IMR-90 (cell line): ENCODE data around the gene CIRBP. TPM values are rescaled to one million over a fixed set of nuclear protein-coding genes. Genes with fewer than 3 reads are reported as not detected.

ENCODE experiments used
- ATAC-seq: fragments of 200-7000 bp; cut with Tn5 transposase; 2 replicates; pipeline ENCODE4 v1.9.1; 2020; ENCODE audit warnings: low read depth, mild to moderate bottlenecking, moderate library complexity
- BruUV-seq: library from RNA; stranded (reverse); fragments of 400-500 nt; replicated peaks from 2 replicates; lab custom pipeline; 2021; lab: Mats Ljungman, UMichigan
- CTCF ChIA-PET: fragments of 300-600 bp; formaldehyde crosslinking; extraction: SDS; loops from one replicate; lab custom pipeline; 2021; ENCODE audit warnings: antibody characterized with exemption; lab: Yijun Ruan, JAX
- POLR2A ChIA-PET: fragments of 300-600 bp; sonication (Branson Sonifier 250); formaldehyde crosslinking; loops from one replicate; lab custom pipeline; 2022; ENCODE audit warnings: antibody characterized with exemption; ENCODE audit not compliant: unreplicated experiment; lab: Charles Lee
- DNase-seq: peaks from one replicate; pipeline ENCODE4 v3.0.0; 2013
- H2AFZ ChIP-seq: replicated peaks from 2 replicates; pipeline ENCODE3; 2013; ENCODE audit warnings: low read length, mild to moderate bottlenecking; ENCODE audit not compliant: poor library complexity
- H2AK5ac ChIP-seq: 2 replicates; pipeline ENCODE4 v1.6.1; 2013; ENCODE audit warnings: low read depth, low read length, inconsistent platforms
- H2AK9ac ChIP-seq: replicated peaks from 2 replicates; pipeline ENCODE3; 2013; ENCODE audit warnings: mild to moderate bottlenecking, low read depth, low read length, moderate library complexity; ENCODE audit not compliant: poor library complexity
- H2BK120ac ChIP-seq: 2 replicates; pipeline ENCODE4 v1.6.1; 2013; ENCODE audit warnings: low read depth, low read length, inconsistent platforms
- H2BK15ac ChIP-seq: 3 replicates; pipeline ENCODE4 v1.6.1; 2013; ENCODE audit warnings: low read depth, low read length, inconsistent platforms
- H2BK20ac ChIP-seq: 2 replicates; pipeline ENCODE4 v1.6.1; 2013; ENCODE audit warnings: low read depth, mild to moderate bottlenecking, inconsistent platforms, low read length, moderate library complexity
- H2BK5ac ChIP-seq: 2 replicates; pipeline ENCODE4 v1.6.1; 2013; ENCODE audit warnings: mild to moderate bottlenecking, low read depth, low read length, inconsistent platforms; ENCODE audit not compliant: poor library complexity, severe bottlenecking
- H3K14ac ChIP-seq: replicated peaks from 2 replicates; pipeline ENCODE4 v1.6.1; 2013; ENCODE audit warnings: low read depth, low read length, inconsistent platforms
- H3K18ac ChIP-seq: 2 replicates; pipeline ENCODE4 v1.6.1; 2013; ENCODE audit warnings: low read depth, low read length, control low read depth
- H3K23ac ChIP-seq: 2 replicates; pipeline ENCODE4 v1.6.1; 2013; ENCODE audit warnings: low read depth, low read length, inconsistent platforms
- H3K27ac ChIP-seq: 2 replicates; pipeline ENCODE4 v1.5.1; 2013; ENCODE audit warnings: mild to moderate bottlenecking, control low read depth, low read length; ENCODE audit not compliant: insufficient read depth
- H3K27me3 ChIP-seq: 2 replicates; pipeline ENCODE4 v1.6.1; 2013; ENCODE audit warnings: low read length; ENCODE audit not compliant: control insufficient read depth, insufficient read depth
- H3K36me3 ChIP-seq: 2 replicates; pipeline ENCODE4 v1.6.1; 2013; ENCODE audit warnings: low read length, mixed read lengths; ENCODE audit not compliant: control insufficient read depth, insufficient read depth
- H3K4ac ChIP-seq: 2 replicates; pipeline ENCODE4 v1.6.1; 2013; ENCODE audit warnings: low read depth, low read length, inconsistent platforms
- H3K4me1 ChIP-seq: 2 replicates; pipeline ENCODE4 v1.6.1; 2013; ENCODE audit warnings: low read length, mixed read lengths; ENCODE audit not compliant: control insufficient read depth, insufficient read depth
- H3K4me2 ChIP-seq: 2 replicates; pipeline ENCODE4 v1.6.1; 2013; ENCODE audit warnings: low read depth, mild to moderate bottlenecking, control low read depth, low read length, moderate library complexity
- H3K4me3 ChIP-seq: 2 replicates; pipeline ENCODE4 v1.5.1; 2013; ENCODE audit warnings: low read depth, mild to moderate bottlenecking, control low read depth, low read length, moderate library complexity; ENCODE audit not compliant: insufficient read depth
- H3K56ac ChIP-seq: 2 replicates; pipeline ENCODE4 v1.6.1; 2013; ENCODE audit warnings: low read length, inconsistent platforms; ENCODE audit not compliant: insufficient read depth; ENCODE audit errors: extremely low read depth
- H3K79me1 ChIP-seq, 2 experiments: 2 replicates each; pipeline ENCODE4 v1.6.1; 2013; ENCODE audit warnings: low read length in 2 of 2, inconsistent platforms in 1 of 2, low read depth in 1 of 2
- H3K9ac ChIP-seq: 2 replicates; pipeline ENCODE4 v1.6.1; 2013; ENCODE audit warnings: low read depth, low read length, control low read depth
- H3K9me1 ChIP-seq: 2 replicates; pipeline ENCODE4 v1.6.1; 2013; ENCODE audit warnings: low read length, inconsistent platforms; ENCODE audit not compliant: insufficient read depth
- H3K9me3 ChIP-seq: 2 replicates; pipeline ENCODE4 v1.6.1; 2013; ENCODE audit warnings: low read length; ENCODE audit not compliant: control insufficient read depth, insufficient read depth
- H4K20me1 ChIP-seq: 2 replicates; pipeline ENCODE4 v1.6.1; 2013; ENCODE audit warnings: low read length, inconsistent platforms; ENCODE audit not compliant: insufficient read depth
- H4K5ac ChIP-seq: 2 replicates; pipeline ENCODE4 v1.6.1; 2013; ENCODE audit warnings: mild to moderate bottlenecking, low read depth, low read length, control low read depth
- H4K8ac ChIP-seq, 2 experiments: 2 replicates each; pipeline ENCODE4 v1.6.1; 2013; ENCODE audit warnings: low read depth in 2 of 2, low read length in 2 of 2, control low read depth in 1 of 2, inconsistent platforms in 1 of 2
- H4K91ac ChIP-seq: 2 replicates; pipeline ENCODE4 v1.6.1; 2013; ENCODE audit warnings: low read depth, low read length, inconsistent platforms; ENCODE audit not compliant: insufficient read depth
- BHLHE40 ChIP-seq: fragments of 150-350 bp; IDR thresholded peaks from 2 replicates; pipeline ENCODE4 v1.6.1; 2016; ENCODE audit warnings: mild to moderate bottlenecking, low read depth, low read length
- CEBPB ChIP-seq: IDR thresholded peaks from 2 replicates; pipeline ENCODE4 v1.6.1; 2012; ENCODE audit warnings: low read depth, low read length, improper control_type of control experiment
- CHD1 ChIP-seq: IDR thresholded peaks from 2 replicates; pipeline ENCODE4 v1.6.1; 2012; ENCODE audit warnings: low read depth, low read length, improper control_type of control experiment
- CTCF ChIP-seq: conservative IDR thresholded peaks from 2 replicates; pipeline ENCODE4 v1.5.1; 2012; ENCODE audit warnings: mild to moderate bottlenecking, low read depth, low read length, improper control_type of control experiment
- FOS ChIP-seq: fragments of 150-350 bp; IDR thresholded peaks from 2 replicates; pipeline ENCODE4 v1.6.1; 2016; ENCODE audit warnings: low read depth, low read length
- MAFK ChIP-seq: IDR thresholded peaks from 2 replicates; pipeline ENCODE4 v1.6.1; 2012; ENCODE audit warnings: low read depth, low read length, improper control_type of control experiment
- MAZ ChIP-seq: IDR thresholded peaks from 2 replicates; pipeline ENCODE4 v1.6.1; 2012; ENCODE audit warnings: low read depth, mild to moderate bottlenecking, low read length, improper control_type of control experiment, moderate library complexity, borderline replicate concordance
- MXI1 ChIP-seq: IDR thresholded peaks from 2 replicates; pipeline ENCODE4 v1.6.1; 2012; ENCODE audit warnings: low read depth, mild to moderate bottlenecking, low read length, moderate library complexity, borderline replicate concordance
- NFE2L2 ChIP-seq: fragments of 150-350 bp; IDR thresholded peaks from 2 replicates; pipeline ENCODE4 v1.6.1; 2016; ENCODE audit warnings: low read depth, mild to moderate bottlenecking, low read length
- POLR2A ChIP-seq: IDR thresholded peaks from 2 replicates; pipeline ENCODE4 v1.6.1; 2012; ENCODE audit warnings: mild to moderate bottlenecking, low read depth, low read length
- RAD21 ChIP-seq: IDR thresholded peaks from 2 replicates; pipeline ENCODE4 v1.6.1; 2012; ENCODE audit warnings: low read length, improper control_type of control experiment
- RCOR1 ChIP-seq: IDR thresholded peaks from 2 replicates; pipeline ENCODE4 v1.6.1; 2012; ENCODE audit warnings: mild to moderate bottlenecking, low read length, improper control_type of control experiment; ENCODE audit not compliant: insufficient replicate concordance
- RFX5 ChIP-seq: IDR thresholded peaks from 2 replicates; pipeline ENCODE4 v1.8.0; 2012; ENCODE audit warnings: low read depth, mild to moderate bottlenecking, low read length, moderate library complexity
- SMC3 ChIP-seq: fragments of 150-350 bp; IDR thresholded peaks from 2 replicates; pipeline ENCODE4 v1.6.1; 2016; ENCODE audit warnings: low read depth, mild to moderate bottlenecking, antibody characterized with exemption, low read length, moderate library complexity
- USF2 ChIP-seq: fragments of 150-350 bp; IDR thresholded peaks from 2 replicates; pipeline ENCODE4 v1.6.1; 2017; ENCODE audit warnings: mild to moderate bottlenecking, antibody characterized with exemption, low read length, low read depth
- WGBS, 2 experiments: methylation state at CpG; one replicate each; pipeline versions ENCODE4 v1.1.5 to v1.1.7; 2013; ENCODE audit warnings: missing lambda C conversion rate in 2 of 2; ENCODE audit not compliant: insufficient read length in 1 of 2; ENCODE audit errors: extremely low coverage in 2 of 2; 5-methylcytosine and 5-hydroxymethylcytosine counted together
- dilution Hi-C: fragments of 300-500 bp; cut with HindIII; formaldehyde crosslinking; loops from one replicate; pipeline ENCODE4 v1.14.3; 2018; ENCODE audit warnings: low sequenced_read_pairs; ENCODE audit not compliant: unreplicated experiment
- in situ Hi-C: fragments of 300-500 bp; cut with MboI; formaldehyde crosslinking; loops from 3 replicates; pipeline ENCODE4 v1.14.3; 2019; ENCODE audit warnings: low sequenced_read_pairs, inconsistent platforms, mixed read lengths
- intact Hi-C: fragments of 100-400 bp; cut with micrococcal nuclease; formaldehyde crosslinking; loops from 2 replicates; pipeline ENCODE4 v1.10.0; 2022
- polyA plus RNA-seq, 3 experiments: library from polyadenylated mRNA; depleted of rRNA; stranded (reverse); fragments of >200 nt; gene quantifications; 2 replicates each; pipeline ENCODE4 v1.2.3, GENCODE V29; 2012; ENCODE audit warnings: low replicate concordance in 1 of 3
- total RNA-seq: library from RNA; depleted of rRNA; stranded (reverse); fragments of >200 nt; gene quantifications from 2 replicates; pipeline ENCODE4 v1.2.3, GENCODE V29; 2012
- TF ChIP-seq, protein P1 (sequence below): fragments of 150-350 bp; IDR thresholded peaks from 2 replicates; pipeline ENCODE4 v1.6.1; 2016; ENCODE audit warnings: low read depth, mild to moderate bottlenecking, low read length, moderate library complexity, borderline replicate concordance

CIRBP gene
- total and polyA plus RNA-seq, 2 of the 4 experiments (the other 2 are of a cell fraction): 299 to 542 TPM

GRCh38 chr19:1262623-1263123, 6.5 kb upstream of the CIRBP start:
- Histone ChIP-seq H4K5ac (peak overlapping the region; percentile 5), H4K8ac (peak overlapping the region; percentile 27 to 91; a peak in 2 of 4 replicates), H4K20me1 (peaks cover 36% of the 10 kb centered on the region), H4K91ac (peak overlapping the region; percentile 96), H3K56ac (no peak overlapping the region), H3K4me3 (no peak overlapping the region), H3K14ac (peak overlapping the region; percentile 82; the same call in 1 of the 2 replicates), H2BK120ac (peak overlapping the region; percentile 93), H3K4me2 (peak overlapping the region; percentile 15; the same call in 1 of the 2 replicates), H3K23ac (peak overlapping the region; percentile 65), H3K9me1 (peaks cover 11% of the 10 kb centered on the region), H2BK15ac (0 out of 3 replicates have a peak overlapping the region, but pooled peaks have one; percentile 36), H3K9me3 (no peaks in the 10 kb centered on the region), H2AK9ac (peak overlapping the region; percentile 99), H3K4ac (peak overlapping the region; percentile 97), H3K79me1 (peaks cover 5 to 60% of the 10 kb centered on the region in 2 experiments; a peak in 2 of 4 replicates), H3K36me3 (peaks cover 12% of the 10 kb centered on the region; the same call in 1 of the 2 replicates), H2BK20ac (peak overlapping the region; percentile 72), H3K18ac (no peak overlapping the region), H2AFZ (peak overlapping the region; percentile 73), H2BK5ac (peak overlapping the region; percentile 92), H3K27me3 (no peaks in the 10 kb centered on the region), H3K27ac (peak overlapping the region; percentile 93), H2AK5ac (peak overlapping the region; percentile 97), H3K9ac (peak overlapping the region; percentile 9; the same call in 1 of the 2 replicates), H3K4me1 (peaks cover 45% of the 10 kb centered on the region)
- ChIA-PET POLR2A (no interaction called here), CTCF (no interaction called here)
- ATAC-seq: no peak
- BruUV-seq: no TSS peak
- no peak for DNase-seq
- 46% methylated on average over 7 of the region's 21 CpGs; no CpG with 5 or more reads in 1 of the 2 experiments for WGBS, 2 experiments
- TF ChIP-seq SMC3: no peak
- no peak for TF ChIP-seq RCOR1
- TF ChIP-seq MXI1: no peak
- no peak for TF ChIP-seq FOS
- no peak for TF ChIP-seq USF2
- TF ChIP-seq CHD1: no peak
- TF ChIP-seq POLR2A: no peak
- no peak for TF ChIP-seq MAFK
- no peak for TF ChIP-seq RAD21
- TF ChIP-seq BHLHE40: no peak
- no peak for TF ChIP-seq RFX5
- TF ChIP-seq MAZ: no peak; the same call in 1 of the 2 replicates
- TF ChIP-seq NFE2L2: no peak
- no peak for TF ChIP-seq CEBPB
- no peak for TF ChIP-seq CTCF
- TF ChIP-seq, protein P1, sequence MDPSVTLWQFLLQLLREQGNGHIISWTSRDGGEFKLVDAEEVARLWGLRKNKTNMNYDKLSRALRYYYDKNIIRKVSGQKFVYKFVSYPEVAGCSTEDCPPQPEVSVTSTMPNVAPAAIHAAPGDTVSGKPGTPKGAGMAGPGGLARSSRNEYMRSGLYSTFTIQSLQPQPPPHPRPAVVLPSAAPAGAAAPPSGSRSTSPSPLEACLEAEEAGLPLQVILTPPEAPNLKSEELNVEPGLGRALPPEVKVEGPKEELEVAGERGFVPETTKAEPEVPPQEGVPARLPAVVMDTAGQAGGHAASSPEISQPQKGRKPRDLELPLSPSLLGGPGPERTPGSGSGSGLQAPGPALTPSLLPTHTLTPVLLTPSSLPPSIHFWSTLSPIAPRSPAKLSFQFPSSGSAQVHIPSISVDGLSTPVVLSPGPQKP: no peak
- intact Hi-C loops: no loop called here
- dilution Hi-C loops: no loop called here
- in situ Hi-C loops: no loop called here
